Measurements from ENCODE around the gene HPD.
A peak's percentile ranks its signal among the peaks of the same experiment; 100 is the strongest.
"Not testable (repeated sequence)": the region's sequence is repeated elsewhere in the genome, so short reads cannot be mapped to it uniquely, and the experiment has no call there.

The HPD gene

DNA sequence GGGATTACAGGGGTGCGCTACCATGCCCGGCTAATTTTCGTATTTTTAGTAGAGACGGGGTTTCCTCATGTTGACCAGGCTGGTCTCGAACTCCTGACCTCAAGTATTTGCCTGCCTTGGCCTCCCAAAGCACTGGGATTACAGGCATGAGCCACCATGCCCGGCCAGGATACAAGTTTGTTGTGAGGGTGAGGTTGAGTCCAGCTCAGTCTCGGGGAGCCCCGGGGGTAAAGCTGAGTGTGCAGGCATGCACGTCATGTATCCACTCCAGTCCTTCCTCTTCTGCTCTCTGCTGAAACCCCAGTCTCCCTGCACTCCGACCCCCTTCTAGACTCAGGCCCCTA, 369 bp downstream of the HPD start:
- TF ChIP-seq, protein P1, sequence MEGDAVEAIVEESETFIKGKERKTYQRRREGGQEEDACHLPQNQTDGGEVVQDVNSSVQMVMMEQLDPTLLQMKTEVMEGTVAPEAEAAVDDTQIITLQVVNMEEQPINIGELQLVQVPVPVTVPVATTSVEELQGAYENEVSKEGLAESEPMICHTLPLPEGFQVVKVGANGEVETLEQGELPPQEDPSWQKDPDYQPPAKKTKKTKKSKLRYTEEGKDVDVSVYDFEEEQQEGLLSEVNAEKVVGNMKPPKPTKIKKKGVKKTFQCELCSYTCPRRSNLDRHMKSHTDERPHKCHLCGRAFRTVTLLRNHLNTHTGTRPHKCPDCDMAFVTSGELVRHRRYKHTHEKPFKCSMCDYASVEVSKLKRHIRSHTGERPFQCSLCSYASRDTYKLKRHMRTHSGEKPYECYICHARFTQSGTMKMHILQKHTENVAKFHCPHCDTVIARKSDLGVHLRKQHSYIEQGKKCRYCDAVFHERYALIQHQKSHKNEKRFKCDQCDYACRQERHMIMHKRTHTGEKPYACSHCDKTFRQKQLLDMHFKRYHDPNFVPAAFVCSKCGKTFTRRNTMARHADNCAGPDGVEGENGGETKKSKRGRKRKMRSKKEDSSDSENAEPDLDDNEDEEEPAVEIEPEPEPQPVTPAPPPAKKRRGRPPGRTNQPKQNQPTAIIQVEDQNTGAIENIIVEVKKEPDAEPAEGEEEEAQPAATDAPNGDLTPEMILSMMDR (IDR thresholded peaks at IDR 0.05; ENCODE audit: low read depth, low read length) = no peak
- no peak for TF ChIP-seq POLR2A (IDR thresholded peaks at IDR 0.05; ENCODE audit: extremely low read depth, insufficient read length)
- TF ChIP-seq MYC (IDR thresholded peaks at IDR 0.05; ENCODE audit: low read depth, low read length) = no peak
- TF ChIP-seq, protein P2, sequence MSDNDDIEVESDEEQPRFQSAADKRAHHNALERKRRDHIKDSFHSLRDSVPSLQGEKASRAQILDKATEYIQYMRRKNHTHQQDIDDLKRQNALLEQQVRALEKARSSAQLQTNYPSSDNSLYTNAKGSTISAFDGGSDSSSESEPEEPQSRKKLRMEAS (IDR thresholded peaks at IDR 0.05; ENCODE audit: low read depth, low read length) = no peak
- no peak for DNase-seq (ENCODE audit: low read depth)
- H3K4me3 ChIP-seq (ENCODE audit: low read depth, low read length) = no peak overlapping the region

DNA sequence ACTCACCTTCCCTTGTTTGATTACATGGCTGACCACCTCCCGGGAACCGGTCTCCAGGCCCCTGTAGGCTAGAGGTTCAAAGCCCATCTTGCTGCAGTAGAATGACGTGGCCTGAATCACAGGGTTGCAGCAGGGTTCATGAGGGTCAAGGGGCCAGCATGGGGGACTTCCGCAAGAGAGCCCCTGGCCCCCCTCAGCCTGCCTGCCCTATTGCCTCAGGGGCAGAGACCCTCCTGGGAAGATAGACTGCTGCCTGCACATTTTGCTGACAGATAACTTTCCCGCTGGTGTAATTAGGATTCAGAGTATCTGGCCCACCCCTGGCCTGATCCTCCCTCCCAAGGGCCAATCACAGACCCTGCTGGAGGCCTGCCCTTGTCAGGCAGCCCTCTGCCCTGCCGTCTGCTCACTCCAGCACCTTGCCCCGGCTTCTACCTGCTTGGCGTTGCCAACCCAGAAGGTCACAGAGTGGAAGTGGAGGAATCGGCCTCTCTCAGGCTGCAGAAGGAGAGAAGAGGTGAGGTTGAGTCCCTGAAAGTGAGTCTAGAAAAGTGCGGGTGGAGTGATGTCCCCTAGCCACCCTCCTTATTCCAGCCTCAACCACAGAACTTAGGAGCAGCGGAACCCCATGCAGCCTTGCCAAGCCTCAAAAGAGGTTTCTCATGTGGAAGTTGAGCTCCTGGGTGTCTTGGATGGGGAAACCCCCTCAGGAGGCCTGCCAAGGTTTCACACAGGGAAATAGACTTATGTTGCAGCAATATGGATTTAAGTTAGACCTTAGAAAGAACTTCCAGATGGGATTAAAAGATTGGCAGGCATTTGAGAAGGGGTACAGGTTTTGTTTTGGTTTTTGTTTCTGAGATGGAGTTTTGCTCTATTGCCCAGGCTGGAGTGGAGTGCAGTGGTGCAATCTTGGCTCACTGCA, 1.1 kb downstream of the HPD start:
- H3K4me3 ChIP-seq (ENCODE audit: low read depth, low read length) = no peak overlapping the region
- no peak for DNase-seq (ENCODE audit: low read depth)
- TF ChIP-seq, protein P2 (IDR thresholded peaks at IDR 0.05; ENCODE audit: low read depth, low read length) = no peak
- TF ChIP-seq MYC (IDR thresholded peaks at IDR 0.05; ENCODE audit: low read depth, low read length) = no peak

DNA sequence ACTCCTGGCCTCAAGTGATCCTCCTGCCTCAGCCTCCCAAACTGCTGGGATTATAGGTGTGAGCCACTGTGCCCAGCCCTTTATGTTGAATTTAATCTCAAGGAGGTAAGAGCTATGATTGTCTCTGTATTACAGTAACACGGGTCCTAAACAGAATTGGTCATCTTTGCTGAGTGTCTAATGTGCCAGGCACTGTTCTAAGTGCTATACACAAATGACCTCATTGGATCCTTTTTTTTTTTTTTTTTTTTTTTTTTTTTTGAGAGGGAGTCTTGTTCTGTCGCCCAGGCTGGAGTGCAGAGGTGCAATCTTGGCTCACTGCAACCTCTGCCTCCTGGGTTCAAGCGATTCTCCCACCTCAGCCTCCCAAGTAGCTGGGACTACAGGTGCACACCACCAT, 6.3 kb downstream of the HPD start:
- not testable (repeated sequence) for DNase-seq (ENCODE audit: low read depth); H3K4me3 ChIP-seq (ENCODE audit: low read depth, low read length)

DNA sequence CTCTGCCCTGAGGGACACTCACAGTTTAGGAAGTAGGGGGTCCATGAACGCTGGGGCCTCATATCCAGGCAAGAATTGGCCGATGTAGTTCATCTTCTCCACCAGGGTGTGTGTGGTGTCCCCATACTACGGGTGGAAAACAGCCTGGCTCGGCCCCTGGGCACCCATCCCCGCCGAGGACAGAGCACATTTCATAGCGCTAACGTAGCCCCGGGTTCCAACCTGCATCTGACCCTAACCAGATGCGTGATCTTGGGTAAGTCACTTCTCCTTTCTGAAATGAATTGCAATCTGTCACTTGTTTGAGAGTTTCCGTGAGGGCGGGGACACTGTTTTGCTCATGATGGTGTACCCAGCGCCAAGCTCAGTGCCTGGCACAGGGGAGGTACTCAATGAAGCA, 9.0 kb downstream of the HPD start:
- TF ChIP-seq MYC (IDR thresholded peaks at IDR 0.05; ENCODE audit: low read depth, low read length) = no peak
- TF ChIP-seq POLR2A (IDR thresholded peaks at IDR 0.05; ENCODE audit: extremely low read depth, insufficient read length) = no peak
- TF ChIP-seq, protein P2 (IDR thresholded peaks at IDR 0.05; ENCODE audit: low read depth, low read length) = no peak
- TF ChIP-seq, protein P1 (IDR thresholded peaks at IDR 0.05; ENCODE audit: low read depth, low read length) = no peak
- no peak overlapping the region for H3K4me3 ChIP-seq (ENCODE audit: low read depth, low read length)
- DNase-seq (ENCODE audit: low read depth) = peak; percentile 64

DNA sequence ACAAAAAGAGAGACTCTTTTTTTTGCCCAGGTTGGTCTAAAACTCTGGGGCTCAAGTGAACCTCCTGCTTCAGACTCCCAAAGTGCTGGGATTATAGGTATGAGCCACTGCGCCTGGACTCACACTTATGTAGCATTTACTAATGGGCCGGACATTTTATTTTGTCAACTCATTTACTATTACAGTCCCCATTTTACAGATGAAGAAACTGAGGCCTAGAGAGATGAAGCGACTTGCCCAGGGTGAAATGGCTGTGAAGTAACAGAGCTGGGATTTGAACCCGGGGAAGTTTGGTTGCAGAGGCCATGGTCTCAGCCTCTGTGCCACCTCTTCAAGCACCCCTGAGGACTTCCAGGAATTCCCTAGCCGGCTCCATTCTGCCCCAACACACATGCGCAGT, 9.4 kb downstream of the HPD start:
- DNase-seq (ENCODE audit: low read depth) = no peak
- H3K4me3 ChIP-seq (ENCODE audit: low read depth, low read length) = no peak overlapping the region
- TF ChIP-seq, protein P1 (IDR thresholded peaks at IDR 0.05; ENCODE audit: low read depth, low read length) = no peak
- no peak for TF ChIP-seq POLR2A (IDR thresholded peaks at IDR 0.05; ENCODE audit: extremely low read depth, insufficient read length)

DNA sequence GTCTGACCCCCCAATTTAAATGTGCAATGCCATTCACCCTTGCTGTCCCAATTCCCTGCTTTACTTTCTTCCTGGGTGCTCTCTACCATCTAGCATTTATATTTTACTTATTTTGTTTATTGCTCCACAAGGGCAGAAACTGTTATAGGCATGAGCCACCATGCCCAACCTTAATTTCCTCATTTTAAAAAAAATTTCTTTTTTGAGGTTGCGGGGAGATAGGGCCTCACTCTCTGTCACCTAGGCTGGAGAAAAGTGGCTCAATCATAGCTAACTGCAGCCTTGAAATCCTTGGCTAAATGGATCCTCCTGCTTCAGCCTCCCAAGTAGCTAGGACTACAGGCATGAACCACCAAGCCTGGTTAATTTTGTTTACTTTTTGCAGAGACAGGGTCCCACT, 13.0 kb downstream of the HPD start:
- no peak for DNase-seq (ENCODE audit: low read depth)
- H3K4me3 ChIP-seq (ENCODE audit: low read depth, low read length) = no peak overlapping the region
- TF ChIP-seq POLR2A (IDR thresholded peaks at IDR 0.05; ENCODE audit: extremely low read depth, insufficient read length) (no peak), MYC (IDR thresholded peaks at IDR 0.05; ENCODE audit: low read depth, low read length) (no peak)
- TF ChIP-seq, protein P2 (IDR thresholded peaks at IDR 0.05; ENCODE audit: low read depth, low read length) = no peak
- TF ChIP-seq, protein P1 (IDR thresholded peaks at IDR 0.05; ENCODE audit: low read depth, low read length) = no peak
